DOHH2 (cell line): ENCODE measurements around the gene CKAP2.
"Not testable (repeated sequence)": the region's sequence is repeated elsewhere in the genome, so short reads cannot be mapped to it uniquely, and the experiment has no call there.

Source experiments
- H3F3A ChIP-seq: fragments of 200-600 bp; sonication (generic), shearing (Covaris generic); 2 replicates; pipeline ENCODE4 v1.6.0; 2016; ENCODE audit warnings: antibody characterized with exemption, mild to moderate bottlenecking; ENCODE audit not compliant: control insufficient read depth, insufficient read depth
- H3K27ac ChIP-seq: fragments of 200-600 bp; sonication (generic); 2 replicates; pipeline ENCODE4 v1.5.1; 2014; ENCODE audit warnings: low read depth, mild to moderate bottlenecking, low read length, moderate library complexity
- H3K27me3 ChIP-seq: fragments of 200-600 bp; sonication (generic); 2 replicates; pipeline ENCODE4 v1.6.1; 2014; ENCODE audit warnings: mild to moderate bottlenecking, low read length, mixed read lengths; ENCODE audit not compliant: control insufficient read depth
- H3K36me3 ChIP-seq: fragments of 200-600 bp; sonication (generic); 2 replicates; pipeline ENCODE4 v1.6.1; 2014; ENCODE audit warnings: mild to moderate bottlenecking, low read length, moderate library complexity, mixed read lengths; ENCODE audit not compliant: control insufficient read depth
- H3K4me1 ChIP-seq: fragments of 200-600 bp; sonication (generic); 2 replicates; pipeline ENCODE4 v1.6.1; 2014; ENCODE audit warnings: mild to moderate bottlenecking, low read length, mixed read lengths; ENCODE audit not compliant: control insufficient read depth
- H3K4me2 ChIP-seq: fragments of 200-600 bp; sonication (generic); 2 replicates; pipeline ENCODE4 v1.6.0; 2014; ENCODE audit warnings: mild to moderate bottlenecking, low read length, moderate library complexity
- H3K4me3 ChIP-seq: fragments of 200-600 bp; sonication (generic); 2 replicates; pipeline ENCODE4 v1.5.1; 2014; ENCODE audit warnings: mild to moderate bottlenecking, low read length, mixed read lengths
- H3K79me2 ChIP-seq: fragments of 200-600 bp; sonication (generic); 2 replicates; pipeline ENCODE4 v1.6.1; 2014; ENCODE audit warnings: mild to moderate bottlenecking, low read length, mixed read lengths; ENCODE audit not compliant: control insufficient read depth
- H3K9me2 ChIP-seq: fragments of 200-600 bp; sonication (generic); replicated peaks from 2 replicates; pipeline ENCODE4 v1.6.1; 2014; ENCODE audit warnings: mild to moderate bottlenecking, low read length, mixed read lengths; ENCODE audit not compliant: control insufficient read depth
- H3K9me3 ChIP-seq: fragments of 200-600 bp; sonication (generic); 2 replicates; pipeline ENCODE4 v1.6.1; 2014; ENCODE audit warnings: antibody characterized with exemption, low read length, mixed read lengths; ENCODE audit not compliant: control insufficient read depth, insufficient read depth
- H4K20me1 ChIP-seq: fragments of 200-600 bp; sonication (generic); 2 replicates; pipeline ENCODE4 v1.6.0; 2014; ENCODE audit warnings: low read depth, mild to moderate bottlenecking, antibody characterized with exemption, low read length, moderate library complexity; ENCODE audit not compliant: control insufficient read depth, insufficient read depth

The CKAP2 gene

GRCh38 chr13:52491015-52491414 lies 35.7 kb downstream of the CKAP2 start:
- not testable (repeated sequence) for H3K36me3 ChIP-seq, H3K79me2 ChIP-seq, H3K9me3 ChIP-seq, H3K4me2 ChIP-seq, H3K4me1 ChIP-seq, H3K27me3 ChIP-seq, H3K4me3 ChIP-seq, H3K9me2 ChIP-seq, H3K27ac ChIP-seq, H4K20me1 ChIP-seq, H3F3A ChIP-seq

GRCh38 chr13:52494241-52494640 lies 39.0 kb downstream of the CKAP2 start:
- H3K4me2 ChIP-seq, H3K9me2 ChIP-seq, H3K36me3 ChIP-seq, H3K4me3 ChIP-seq, H3K79me2 ChIP-seq, H3K9me3 ChIP-seq, H3F3A ChIP-seq, H3K27me3 ChIP-seq, H3K27ac ChIP-seq, H3K4me1 ChIP-seq, H4K20me1 ChIP-seq: not testable (repeated sequence)

DNA sequence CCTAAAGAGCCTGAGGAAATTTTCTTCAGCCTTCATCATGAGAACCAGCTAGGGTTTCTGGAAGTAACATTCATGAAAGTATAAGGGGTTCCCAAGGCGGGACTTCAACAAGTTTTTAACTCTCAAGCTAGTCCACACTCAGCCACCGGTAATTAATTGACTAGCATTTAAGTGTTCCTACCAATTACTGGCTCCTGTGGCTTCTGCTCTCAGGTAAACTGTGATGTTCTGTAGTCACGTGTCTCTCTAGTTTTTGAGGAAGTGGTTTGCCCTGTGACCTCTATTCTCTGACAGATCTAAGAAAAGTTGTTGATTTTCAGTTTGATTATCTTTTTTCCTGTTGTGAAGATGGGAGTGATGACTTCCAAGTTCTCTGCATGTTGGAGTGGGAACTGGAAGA lies 42.7 kb downstream of the CKAP2 start:
- not testable (repeated sequence) for H3K27ac ChIP-seq, H3K4me1 ChIP-seq, H3K36me3 ChIP-seq, H3K4me2 ChIP-seq, H3F3A ChIP-seq, H3K9me3 ChIP-seq, H3K4me3 ChIP-seq, H3K79me2 ChIP-seq, H3K9me2 ChIP-seq, H3K27me3 ChIP-seq, H4K20me1 ChIP-seq

GRCh38 chr13:52502277-52502676 lies 47.0 kb downstream of the CKAP2 start:
- H3K4me2 ChIP-seq, H3K9me2 ChIP-seq, H3K27ac ChIP-seq, H3F3A ChIP-seq, H3K4me3 ChIP-seq, H3K36me3 ChIP-seq, H3K79me2 ChIP-seq, H3K9me3 ChIP-seq, H3K27me3 ChIP-seq, H4K20me1 ChIP-seq, H3K4me1 ChIP-seq: not testable (repeated sequence)

- H3K9me3 ChIP-seq, H3K36me3 ChIP-seq, H4K20me1 ChIP-seq, H3K79me2 ChIP-seq, H3K9me2 ChIP-seq, H3K4me3 ChIP-seq, H3F3A ChIP-seq, H3K27me3 ChIP-seq, H3K4me1 ChIP-seq, H3K27ac ChIP-seq, H3K4me2 ChIP-seq: not testable (repeated sequence)
These were observed 50.6 kb downstream of the CKAP2 start for GRCh38 chr13:52505843-52506242.

GRCh38 chr13:52509532-52509931 lies 54.3 kb downstream of the CKAP2 start:
- not testable (repeated sequence) for H3K9me3 ChIP-seq, H3K27me3 ChIP-seq, H3K79me2 ChIP-seq, H3K4me1 ChIP-seq, H3K27ac ChIP-seq, H3K36me3 ChIP-seq, H4K20me1 ChIP-seq, H3F3A ChIP-seq, H3K4me2 ChIP-seq, H3K4me3 ChIP-seq, H3K9me2 ChIP-seq

DNA sequence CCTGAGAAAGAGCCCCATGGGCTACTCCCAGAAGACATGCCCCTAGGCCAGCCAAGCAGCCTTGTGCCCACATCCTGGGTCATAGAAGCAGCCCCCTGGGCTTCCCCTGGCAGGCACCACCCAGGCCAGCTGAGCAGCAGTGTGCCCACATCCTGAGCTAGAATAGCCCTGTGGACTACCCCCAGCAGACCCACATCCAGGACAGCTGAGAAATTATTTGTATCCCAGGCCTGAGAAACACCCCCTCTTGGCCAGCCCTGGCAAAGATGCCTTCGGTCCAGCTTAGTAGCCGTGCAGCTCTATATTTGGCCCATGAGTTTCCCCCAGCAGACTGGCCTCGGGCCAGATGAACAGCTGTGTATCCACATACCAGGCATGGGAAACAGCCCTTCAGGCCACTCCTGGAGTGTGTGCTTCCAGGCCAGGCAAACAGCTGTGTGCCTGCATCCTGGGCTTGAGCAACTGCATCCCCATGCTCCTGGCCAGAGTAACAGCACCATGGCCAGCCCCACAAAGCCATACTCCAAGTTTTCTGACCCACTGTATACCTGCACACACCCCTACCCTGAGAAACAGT lies 55.0 kb downstream of the CKAP2 start:
- not testable (repeated sequence) for H3K4me3 ChIP-seq, H3K36me3 ChIP-seq, H3K9me3 ChIP-seq, H3F3A ChIP-seq, H3K9me2 ChIP-seq, H3K4me1 ChIP-seq, H3K79me2 ChIP-seq, H3K27ac ChIP-seq, H4K20me1 ChIP-seq, H3K4me2 ChIP-seq, H3K27me3 ChIP-seq

DNA sequence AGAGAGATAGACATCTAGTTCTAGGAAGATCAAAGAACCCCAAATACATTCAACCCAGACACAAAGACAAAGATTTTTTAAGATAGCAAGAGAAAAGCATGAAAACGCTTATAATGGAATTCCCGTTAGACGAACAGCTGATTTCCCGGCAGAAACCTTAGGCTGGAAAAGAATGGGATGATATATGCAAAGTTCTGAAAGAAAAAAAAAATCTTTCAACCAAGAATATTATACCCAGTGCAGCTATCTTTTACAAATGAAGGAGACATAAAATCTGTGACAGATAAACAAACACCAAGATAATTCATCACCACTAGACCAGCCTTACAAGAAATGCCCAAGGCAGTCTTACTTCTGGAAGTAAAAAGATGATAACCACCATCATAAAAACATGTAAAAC lies 56.3 kb downstream of the CKAP2 start:
- H3K36me3 ChIP-seq, H3K27ac ChIP-seq, H3K79me2 ChIP-seq, H4K20me1 ChIP-seq, H3K9me3 ChIP-seq, H3K27me3 ChIP-seq, H3K4me3 ChIP-seq, H3K4me2 ChIP-seq, H3F3A ChIP-seq, H3K4me1 ChIP-seq, H3K9me2 ChIP-seq: not testable (repeated sequence)
